ENCODE data around the gene BBC3.

BBC3 gene

DNA sequence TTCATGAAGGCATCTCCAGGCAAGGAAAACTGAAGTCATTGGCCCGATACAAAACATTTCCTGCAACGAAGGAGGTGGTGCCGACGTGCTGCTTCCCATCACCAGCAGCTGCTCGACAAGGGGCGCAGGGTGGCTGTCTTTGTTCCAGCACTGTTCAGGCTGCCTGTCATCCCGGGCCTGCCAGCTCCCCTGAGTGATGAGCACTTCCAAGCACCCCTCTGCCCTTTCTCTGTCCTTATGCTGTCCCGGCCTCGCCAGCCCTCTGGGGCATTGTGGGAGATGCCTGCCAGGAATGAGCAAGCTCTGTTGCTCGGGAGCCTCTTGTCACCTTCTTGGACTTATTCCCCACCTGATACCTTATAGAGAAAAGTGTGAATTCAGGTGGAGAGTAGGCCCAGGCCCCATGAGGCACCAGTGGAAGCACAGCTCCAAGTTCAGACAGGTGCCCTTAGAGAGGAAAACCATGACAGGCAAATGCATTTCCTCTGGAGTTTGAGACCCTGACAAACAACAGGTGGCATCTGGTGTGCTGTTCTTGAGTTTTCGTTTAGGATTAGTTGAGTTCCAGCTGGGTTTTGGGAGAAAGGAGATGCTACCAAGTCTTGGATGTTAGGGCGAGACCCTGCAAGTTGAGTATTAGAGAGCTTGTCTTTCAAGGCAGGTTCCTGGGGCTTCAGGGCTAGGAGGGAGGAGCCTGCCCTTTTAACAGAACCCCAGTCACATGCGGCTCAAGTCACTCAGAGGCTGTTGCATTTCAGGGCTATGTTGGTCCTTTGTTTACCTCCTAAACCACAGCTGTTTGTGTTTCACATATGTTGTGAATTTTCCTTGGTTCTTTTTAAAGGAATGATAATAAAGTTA, 21.4 kb downstream of the BBC3 start:
- Histone ChIP-seq H3K9ac (ENCODE audit: low read depth, low read length) (no peak overlapping the region), H3K36me3 (ENCODE audit: insufficient read depth, low read length) (peaks cover 56% of the 10 kb centered on the region)

DNA sequence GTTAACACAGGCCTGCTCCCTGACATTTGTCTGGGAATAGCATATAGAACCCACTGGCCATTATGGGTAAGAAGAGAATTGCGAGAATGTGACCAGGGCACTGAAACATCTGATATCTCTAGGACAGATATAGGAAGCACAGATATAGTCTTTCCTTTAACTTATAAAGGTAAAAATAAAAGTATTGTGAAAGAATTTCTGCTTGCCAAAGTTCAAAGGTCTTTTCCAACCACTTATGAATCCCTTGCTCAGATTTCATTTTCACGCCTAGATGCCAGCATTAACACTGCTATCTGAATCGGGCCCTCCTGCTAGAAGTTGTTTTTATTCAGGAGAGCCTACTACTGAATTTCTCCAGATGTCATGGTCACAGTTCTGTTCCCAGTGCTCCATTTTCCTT, 27.7 kb downstream of the BBC3 start:
- peaks cover 57% of the 10 kb centered on the region for H3K36me3 ChIP-seq (ENCODE audit: insufficient read depth, low read length)
- H3K27me3 ChIP-seq (ENCODE audit: control insufficient read depth, insufficient read depth, low read length): no peaks in the 10 kb centered on the region
- no peak overlapping the region for H3K9ac ChIP-seq (ENCODE audit: low read depth, low read length)

More for the DNA sequence above, 21.4 kb downstream of the BBC3 start:
- H3K9me3 ChIP-seq (replicated peaks; ENCODE audit: low read length): no peaks in the 10 kb centered on the region
- no peak overlapping the region for H3K4me3 ChIP-seq (ENCODE audit: low read length)
- peaks cover 5% of the 10 kb centered on the region for H3K4me1 ChIP-seq (ENCODE audit: control insufficient read depth, insufficient read depth, low read length)
- H3K27me3 ChIP-seq (ENCODE audit: control insufficient read depth, insufficient read depth, low read length): no peaks in the 10 kb centered on the region
- H3K4me2 ChIP-seq (ENCODE audit: low read length): no peak overlapping the region

DNA sequence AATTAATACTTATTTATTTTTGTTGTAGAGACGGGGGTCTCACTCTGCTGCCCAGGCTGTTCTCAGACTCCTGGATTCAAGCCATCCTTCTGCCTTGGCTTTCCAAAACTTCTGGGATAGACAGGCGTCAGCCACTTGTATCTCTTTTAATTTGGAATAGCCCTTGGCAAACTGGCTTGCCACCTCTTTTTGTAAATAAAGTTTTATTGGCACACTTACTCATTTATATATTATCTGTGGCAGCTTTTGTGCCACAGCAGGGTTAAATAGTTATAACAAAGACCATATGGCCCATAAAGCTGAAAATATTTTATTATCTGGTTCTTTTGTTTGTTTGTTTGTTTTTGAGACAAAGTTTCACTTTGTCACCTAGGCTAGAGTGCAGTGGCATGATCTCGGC, 30.5 kb downstream of the BBC3 start:
- Histone ChIP-seq H3K4me3 (ENCODE audit: low read length) (no peak overlapping the region), H3K9me3 (replicated peaks; ENCODE audit: low read length) (no peaks in the 10 kb centered on the region), H3K36me3 (ENCODE audit: insufficient read depth, low read length) (peaks cover 43% of the 10 kb centered on the region)

More for the DNA sequence above, 27.7 kb downstream of the BBC3 start:
- Histone ChIP-seq H3K9me3 (replicated peaks; ENCODE audit: low read length) (no peaks in the 10 kb centered on the region), H3K4me3 (ENCODE audit: low read length) (no peak overlapping the region), H3K4me1 (ENCODE audit: control insufficient read depth, insufficient read depth, low read length) (no peaks in the 10 kb centered on the region), H3K4me2 (ENCODE audit: low read length) (no peak overlapping the region)

DNA sequence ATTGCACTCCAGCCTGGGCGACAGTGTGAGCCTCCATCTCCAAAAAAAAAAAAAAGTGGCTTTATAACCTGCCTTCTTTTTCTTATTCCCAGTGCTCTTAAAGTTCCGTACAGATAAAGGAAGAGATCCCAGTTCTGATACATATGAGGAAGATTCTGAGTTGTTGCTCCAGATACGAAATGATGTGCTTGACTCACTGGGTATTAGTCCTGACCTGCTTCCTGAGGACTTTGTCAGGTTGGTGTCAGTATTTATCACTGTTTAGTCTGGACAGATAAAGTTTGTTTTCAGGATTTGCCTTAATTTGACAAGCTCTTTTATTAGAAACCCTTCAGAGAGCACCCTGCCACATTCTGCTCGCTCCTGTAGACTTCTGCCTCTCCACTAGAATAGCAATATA, 33.9 kb downstream of the BBC3 start:
- Histone ChIP-seq H3K9me3 (replicated peaks; ENCODE audit: low read length) (no peaks in the 10 kb centered on the region), H3K4me3 (ENCODE audit: low read length) (no peak overlapping the region), H3K9ac (ENCODE audit: low read depth, low read length) (no peak overlapping the region), H3K4me2 (ENCODE audit: low read length) (no peak overlapping the region), H3K27me3 (ENCODE audit: control insufficient read depth, insufficient read depth, low read length) (no peaks in the 10 kb centered on the region), H3K36me3 (ENCODE audit: insufficient read depth, low read length) (peaks cover 24% of the 10 kb centered on the region), H3K4me1 (ENCODE audit: control insufficient read depth, insufficient read depth, low read length) (no peaks in the 10 kb centered on the region)

More for the DNA sequence above, 30.5 kb downstream of the BBC3 start:
- Histone ChIP-seq H3K27me3 (ENCODE audit: control insufficient read depth, insufficient read depth, low read length) (no peaks in the 10 kb centered on the region), H3K4me2 (ENCODE audit: low read length) (no peak overlapping the region), H3K9ac (ENCODE audit: low read depth, low read length) (no peak overlapping the region), H3K4me1 (ENCODE audit: control insufficient read depth, insufficient read depth, low read length) (no peaks in the 10 kb centered on the region)

DNA sequence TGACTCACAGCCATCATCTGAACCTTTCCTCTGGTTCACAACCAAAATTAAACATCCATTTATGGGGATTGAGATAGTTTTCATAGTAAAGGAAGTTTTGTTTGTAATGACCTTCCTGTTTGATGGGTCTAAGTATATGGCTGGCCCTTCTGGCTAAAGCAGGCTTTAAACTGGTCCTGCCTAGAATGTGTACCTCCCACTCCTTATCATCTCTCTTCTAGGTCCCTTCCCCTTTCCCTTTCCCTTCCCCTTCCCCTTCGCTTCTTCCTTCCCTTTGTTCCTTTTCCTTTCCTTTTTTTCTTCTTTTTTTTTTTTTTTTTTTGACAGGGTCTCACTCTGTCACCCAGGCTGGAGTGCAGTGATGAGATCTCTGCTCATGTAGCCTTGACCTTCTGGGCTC, 35.6 kb downstream of the BBC3 start:
- H3K4me3 ChIP-seq (ENCODE audit: low read length): no peak overlapping the region
- H3K9me3 ChIP-seq (replicated peaks; ENCODE audit: low read length): no peaks in the 10 kb centered on the region
- H3K36me3 ChIP-seq (ENCODE audit: insufficient read depth, low read length): peaks cover 26% of the 10 kb centered on the region
- no peak overlapping the region for H3K9ac ChIP-seq (ENCODE audit: low read depth, low read length)
- no peaks in the 10 kb centered on the region for H3K27me3 ChIP-seq (ENCODE audit: control insufficient read depth, insufficient read depth, low read length)
- no peak overlapping the region for H3K4me2 ChIP-seq (ENCODE audit: low read length)
- H3K4me1 ChIP-seq (ENCODE audit: control insufficient read depth, insufficient read depth, low read length): peaks cover 11% of the 10 kb centered on the region

DNA sequence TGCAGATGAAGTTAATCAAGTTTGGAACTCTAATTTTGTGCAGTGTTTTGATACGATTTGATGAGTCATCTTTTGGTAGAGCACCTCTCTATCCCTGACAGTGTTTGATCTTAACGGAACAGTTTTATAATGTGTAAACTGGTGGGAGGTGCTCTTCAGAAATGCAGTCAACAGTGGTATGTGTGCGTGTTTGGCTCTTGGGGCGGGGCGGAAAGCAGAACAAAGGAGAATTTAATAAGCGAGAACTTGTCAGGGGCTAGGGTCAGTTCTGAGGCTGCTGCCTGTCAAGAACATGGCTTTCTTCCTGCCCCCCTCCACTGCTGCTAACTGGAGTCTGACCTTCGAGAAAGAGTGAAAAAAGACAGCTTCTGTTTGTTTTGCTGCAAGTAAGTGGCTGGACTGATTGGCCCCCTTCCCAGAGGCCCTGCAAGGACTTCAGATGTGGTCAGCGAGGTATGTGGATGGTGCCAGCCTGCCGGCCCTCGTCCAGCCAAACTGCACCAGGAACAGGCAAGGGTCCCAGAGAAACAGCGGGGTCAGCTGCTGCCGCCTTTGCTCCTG, 40.8 kb downstream of the BBC3 start:
- peak overlapping the region; percentile 53 for H3K9ac ChIP-seq (ENCODE audit: low read depth, low read length)
- peaks cover 26% of the 10 kb centered on the region for H3K36me3 ChIP-seq (ENCODE audit: insufficient read depth, low read length)
- H3K27me3 ChIP-seq (ENCODE audit: control insufficient read depth, insufficient read depth, low read length): no peaks in the 10 kb centered on the region
- peak overlapping the region; percentile 63 for H3K4me2 ChIP-seq (ENCODE audit: low read length)
- peak overlapping the region; percentile 20 for H3K4me3 ChIP-seq (ENCODE audit: low read length)
- no peaks in the 10 kb centered on the region for H3K9me3 ChIP-seq (replicated peaks; ENCODE audit: low read length)
- peaks cover 27% of the 10 kb centered on the region for H3K4me1 ChIP-seq (ENCODE audit: control insufficient read depth, insufficient read depth, low read length)

DNA sequence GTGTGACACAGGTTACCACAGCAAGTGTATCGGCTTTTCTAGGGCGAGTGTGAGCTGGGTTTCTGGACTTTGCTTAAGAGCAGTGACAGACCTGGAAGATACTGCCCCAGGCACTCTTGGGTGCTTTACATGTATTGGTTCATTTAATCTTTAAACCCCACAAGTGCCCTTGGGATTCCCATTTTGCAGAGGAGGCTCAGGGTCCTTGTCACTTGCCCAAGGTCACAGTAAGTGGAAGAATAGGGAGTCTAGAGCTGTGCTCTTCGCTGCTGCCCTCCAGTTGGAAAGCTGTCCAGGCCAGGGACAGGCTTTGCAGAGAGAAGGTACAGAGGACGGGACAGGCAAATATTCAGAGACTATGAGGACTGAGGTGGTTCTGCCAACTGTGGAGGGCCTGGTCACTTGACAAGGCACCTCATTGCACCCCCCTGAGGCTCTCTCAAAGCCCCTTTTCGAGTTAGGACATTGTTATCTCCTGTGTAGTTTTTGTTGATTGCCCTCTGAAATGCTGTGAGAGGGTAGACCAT, 42.4 kb downstream of the BBC3 start:
- Histone ChIP-seq H3K9ac (ENCODE audit: low read depth, low read length) (no peak overlapping the region), H3K4me2 (ENCODE audit: low read length) (no peak overlapping the region), H3K36me3 (ENCODE audit: insufficient read depth, low read length) (peaks cover 29% of the 10 kb centered on the region), H3K9me3 (replicated peaks; ENCODE audit: low read length) (no peaks in the 10 kb centered on the region), H3K4me1 (ENCODE audit: control insufficient read depth, insufficient read depth, low read length) (peaks cover 27% of the 10 kb centered on the region), H3K4me3 (ENCODE audit: low read length) (no peak overlapping the region), H3K27me3 (ENCODE audit: control insufficient read depth, insufficient read depth, low read length) (no peaks in the 10 kb centered on the region)

DNA sequence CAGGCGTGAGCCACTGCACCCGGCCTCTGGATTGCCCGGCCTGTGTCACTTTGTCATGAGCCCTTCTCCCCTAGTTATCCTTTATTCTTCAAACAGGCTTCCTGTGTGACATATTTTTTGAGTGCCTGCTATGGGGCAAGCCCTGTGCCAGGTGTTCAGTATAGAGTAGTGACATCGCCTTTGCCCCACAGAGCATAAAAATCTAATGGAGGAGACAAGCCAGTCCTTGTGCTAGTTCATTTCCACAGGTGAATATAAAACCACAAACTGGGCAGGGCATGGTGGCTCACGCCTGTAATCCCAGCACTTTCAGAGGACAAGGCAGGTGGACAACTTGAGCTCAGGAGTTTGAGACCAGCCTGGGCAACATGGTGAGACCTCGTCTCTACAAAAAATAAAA, 43.2 kb downstream of the BBC3 start:
- H3K4me3 ChIP-seq (ENCODE audit: low read length): no peak overlapping the region
- no peak overlapping the region for H3K4me2 ChIP-seq (ENCODE audit: low read length)
- no peaks in the 10 kb centered on the region for H3K27me3 ChIP-seq (ENCODE audit: control insufficient read depth, insufficient read depth, low read length)
- peaks cover 33% of the 10 kb centered on the region for H3K36me3 ChIP-seq (ENCODE audit: insufficient read depth, low read length)
- H3K4me1 ChIP-seq (ENCODE audit: control insufficient read depth, insufficient read depth, low read length): peaks cover 27% of the 10 kb centered on the region
- H3K9me3 ChIP-seq (replicated peaks; ENCODE audit: low read length): no peaks in the 10 kb centered on the region
- H3K9ac ChIP-seq (ENCODE audit: low read depth, low read length): no peak overlapping the region

DNA sequence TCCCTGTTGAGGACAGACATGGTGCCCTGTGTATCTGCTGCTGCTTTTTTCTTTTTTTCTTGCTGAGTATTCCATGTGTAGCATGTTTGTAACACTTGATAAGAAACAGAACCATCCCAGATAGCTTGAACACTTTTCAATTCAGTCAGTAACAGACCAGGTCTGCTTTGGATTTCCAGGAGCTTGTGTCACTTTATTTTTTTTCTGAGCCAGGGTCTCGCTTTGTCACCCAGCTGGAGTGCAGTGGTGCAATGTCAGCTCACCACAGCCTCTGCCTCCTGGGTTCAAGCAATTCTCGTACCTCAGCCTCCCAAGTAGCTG, 43.7 kb downstream of the BBC3 start:
- Histone ChIP-seq H3K4me3 (ENCODE audit: low read length) (no peak overlapping the region), H3K4me2 (ENCODE audit: low read length) (no peak overlapping the region), H3K27me3 (ENCODE audit: control insufficient read depth, insufficient read depth, low read length) (no peaks in the 10 kb centered on the region), H3K4me1 (ENCODE audit: control insufficient read depth, insufficient read depth, low read length) (peaks cover 27% of the 10 kb centered on the region), H3K9ac (ENCODE audit: low read depth, low read length) (no peak overlapping the region), H3K9me3 (replicated peaks; ENCODE audit: low read length) (no peaks in the 10 kb centered on the region), H3K36me3 (ENCODE audit: insufficient read depth, low read length) (peaks cover 37% of the 10 kb centered on the region)

DNA sequence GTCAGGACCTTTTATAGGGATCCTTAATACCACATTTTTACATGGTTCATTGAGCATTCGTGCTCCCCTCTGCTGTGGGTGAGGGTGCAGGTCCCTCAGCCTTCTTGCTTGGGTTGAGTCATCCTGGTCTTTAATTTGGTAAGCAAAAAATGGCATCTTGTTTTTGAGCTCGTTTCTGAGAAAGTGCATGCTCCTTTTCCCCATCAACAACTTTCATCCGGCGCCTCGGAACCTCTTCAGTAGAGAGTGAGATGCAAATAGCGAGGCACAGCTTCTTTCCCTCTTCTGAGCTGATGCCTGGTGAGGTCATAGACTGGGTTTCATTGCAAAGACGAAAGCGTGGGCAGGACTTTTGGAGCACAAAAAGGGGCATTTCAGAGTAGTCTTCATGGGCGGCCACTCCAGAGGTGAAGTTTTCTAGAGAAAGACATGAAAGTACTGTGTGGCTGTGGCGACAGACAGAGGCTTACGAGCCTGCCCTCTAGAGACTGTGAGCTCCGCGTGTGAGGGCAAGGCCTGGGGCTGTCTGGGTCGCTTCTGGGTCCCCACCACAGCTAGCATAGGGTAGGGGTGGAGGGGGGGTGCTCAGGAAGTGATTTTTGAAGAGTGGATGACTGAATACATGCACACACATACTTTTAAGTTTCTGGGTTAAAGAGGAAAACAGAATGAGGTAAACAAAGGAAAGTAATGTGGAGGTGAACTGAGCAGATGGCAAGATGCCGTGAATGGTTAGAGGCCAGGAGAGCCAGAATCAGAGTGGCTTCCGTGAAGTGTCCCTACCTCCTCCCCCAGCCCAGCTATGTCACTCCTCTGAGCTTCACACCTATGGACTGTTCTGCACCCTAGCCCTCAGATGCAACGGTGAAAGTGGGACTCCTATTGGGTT, 44.3 kb downstream of the BBC3 start:
- H3K4me3 ChIP-seq (ENCODE audit: low read length): no peak overlapping the region
- H3K4me1 ChIP-seq (ENCODE audit: control insufficient read depth, insufficient read depth, low read length): peaks cover 27% of the 10 kb centered on the region
- no peak overlapping the region for H3K9ac ChIP-seq (ENCODE audit: low read depth, low read length)
- no peaks in the 10 kb centered on the region for H3K27me3 ChIP-seq (ENCODE audit: control insufficient read depth, insufficient read depth, low read length)
- H3K36me3 ChIP-seq (ENCODE audit: insufficient read depth, low read length): peaks cover 43% of the 10 kb centered on the region
- H3K4me2 ChIP-seq (ENCODE audit: low read length): no peak overlapping the region
- H3K9me3 ChIP-seq (replicated peaks; ENCODE audit: low read length): no peaks in the 10 kb centered on the region

DNA sequence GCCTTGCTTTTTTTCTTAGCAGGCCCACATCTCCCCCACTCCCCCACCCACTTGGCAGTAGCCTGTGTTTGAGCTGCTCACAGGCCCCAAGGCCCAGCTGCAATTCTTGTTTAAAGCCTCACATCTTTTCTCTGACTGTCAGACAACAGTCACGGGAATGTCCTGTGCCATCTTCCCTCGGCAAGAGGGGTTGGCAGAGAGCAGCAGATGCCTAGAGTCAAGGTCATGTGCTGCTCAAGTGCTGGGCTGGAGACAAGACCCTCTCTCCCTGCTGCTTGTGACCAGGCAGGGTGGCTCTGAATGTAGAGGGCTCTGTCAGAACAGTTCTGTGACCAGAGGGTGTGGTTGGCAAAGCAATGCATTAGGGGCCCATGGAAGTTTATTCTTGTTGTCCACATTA, 47.4 kb downstream of the BBC3 start:
- H3K4me2 ChIP-seq (ENCODE audit: low read length): no peak overlapping the region
- H3K4me1 ChIP-seq (ENCODE audit: control insufficient read depth, insufficient read depth, low read length): no peaks in the 10 kb centered on the region
- H3K27me3 ChIP-seq (ENCODE audit: control insufficient read depth, insufficient read depth, low read length): no peaks in the 10 kb centered on the region
- H3K36me3 ChIP-seq (ENCODE audit: insufficient read depth, low read length): peaks cover 55% of the 10 kb centered on the region
- H3K4me3 ChIP-seq (ENCODE audit: low read length): no peak overlapping the region
- no peak overlapping the region for H3K9ac ChIP-seq (ENCODE audit: low read depth, low read length)
- H3K9me3 ChIP-seq (replicated peaks; ENCODE audit: low read length): no peaks in the 10 kb centered on the region

Data from skeletal muscle satellite cell (primary cell).